Tibial artery (tissue), 4 donors: ENCODE data around the gene GATB.

Source experiments
- DNase-seq, 2 donors: peaks; one replicate each; pipeline ENCODE4 v3.0.0-alpha.2; 2019
- H3K27ac ChIP-seq, 2 donors: fragments of 200-600 bp; sonication (generic) in 1 of 2; 1 replicate in 1 of 2; 2 replicates in 1 of 2; pipeline ENCODE4 v1.5.1; 2018 to 2019; ENCODE audit warnings: mild to moderate bottlenecking in 1 of 2
- H3K27me3 ChIP-seq, 2 donors: fragments of 200-600 bp; sonication (generic) in 1 of 2; one replicate each; pipeline versions ENCODE4 v1.5.1 to v1.6.0; 2016 to 2019
- H3K36me3 ChIP-seq, 3 donors: fragments of 200-600 bp; sonication (generic) in 2 of 3; one replicate each; pipeline ENCODE4 v1.5.1; 2016 to 2019; ENCODE audit warnings: mild to moderate bottlenecking in 2 of 3
- H3K4me1 ChIP-seq, 4 donors: fragments of 200-600 bp; sonication (generic) in 2 of 4; 1 replicate in 3 of 4; 2 replicates in 1 of 4; pipeline ENCODE4 v1.5.1; 2016 to 2019
- H3K4me3 ChIP-seq, 2 donors: fragments of 200-600 bp; sonication (generic) in 1 of 2; 1 replicate in 1 of 2; 2 replicates in 1 of 2; pipeline ENCODE4 v1.5.1; 2018 to 2019; ENCODE audit warnings: mild to moderate bottlenecking in 2 of 2
- H3K9me3 ChIP-seq, 3 donors: fragments of 200-600 bp; sonication (generic) in 1 of 3; one replicate each; pipeline ENCODE4 v1.5.1; 2016 to 2019
- CTCF ChIP-seq, 2 experiments: fragments of 200-600 bp in 1 of 2; fragments of 450-650 bp in 1 of 2; IDR thresholded peaks; one replicate each; pipeline ENCODE4 v1.5.1; 2017 to 2019; ENCODE audit warnings: antibody characterized with exemption in 2 of 2, mild to moderate bottlenecking in 1 of 2, moderate library complexity in 1 of 2
- intact Hi-C: fragments of 100-400 bp; cut with DNase I; formaldehyde crosslinking; loops from one replicate; pipeline ENCODE4 v1.15.0; 2023; ENCODE audit warnings: low total_unique reads

GATB gene

DNA sequence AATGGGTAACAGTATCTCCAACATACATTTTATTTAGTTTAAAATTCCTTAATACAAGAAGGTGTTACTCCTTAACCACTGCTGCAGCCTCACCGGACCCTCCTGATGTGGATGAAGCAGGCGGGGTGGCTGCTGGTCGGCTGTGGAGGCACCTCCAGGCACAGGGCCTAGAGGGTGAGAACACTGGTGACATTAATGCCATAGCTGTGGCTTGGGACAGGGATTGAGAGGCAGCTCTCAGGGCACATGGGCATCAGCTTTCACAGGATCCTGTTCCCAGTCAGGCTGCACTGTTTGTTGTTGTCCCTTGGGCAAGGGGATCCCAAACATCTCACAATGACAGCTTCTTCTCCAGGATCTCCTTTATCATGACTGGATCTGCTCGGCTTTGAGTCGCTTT, 90.0 kb downstream of the GATB start:
- H3K9me3 ChIP-seq = no peaks in the 10 kb centered on the region
- peaks cover 0 to 6% (median 0%) of the 10 kb centered on the region in 3 donors for H3K36me3 ChIP-seq
- no peaks in the 10 kb centered on the region for H3K27me3 ChIP-seq
- no peak overlapping the region for H3K27ac ChIP-seq
- peaks cover 0 to 17% (median 5%) of the 10 kb centered on the region in 4 donors for H3K4me1 ChIP-seq
- TF ChIP-seq CTCF (IDR thresholded peaks at IDR 0.05) = no peak
- no peak for DNase-seq
- no peak overlapping the region for H3K4me3 ChIP-seq
- intact Hi-C loops = no loop called here

GRCh38 chr4:151669990-151670389, 90.8 kb downstream of the GATB start:
- no peak for DNase-seq
- Histone ChIP-seq H3K36me3 (peaks cover 0 to 6% (median 0%) of the 10 kb centered on the region in 3 donors), H3K4me1 (peaks cover 0 to 11% (median 2%) of the 10 kb centered on the region in 4 donors), H3K9me3 (no peaks in the 10 kb centered on the region), H3K4me3 (no peak overlapping the region), H3K27ac (no peak overlapping the region), H3K27me3 (no peaks in the 10 kb centered on the region)
- intact Hi-C loops = no loop called here
- no peak for TF ChIP-seq CTCF (IDR thresholded peaks at IDR 0.05)

- Histone ChIP-seq H3K4me3 (no peak overlapping the region), H3K4me1 (peaks cover 0 to 3% (median 0%) of the 10 kb centered on the region in 4 donors), H3K36me3 (peaks cover 0 to 6% (median 0%) of the 10 kb centered on the region in 3 donors), H3K27me3 (no peaks in the 10 kb centered on the region), H3K27ac (no peak overlapping the region), H3K9me3 (no peaks in the 10 kb centered on the region)
- intact Hi-C loops = no loop called here
- TF ChIP-seq CTCF (IDR thresholded peaks at IDR 0.05) = no peak
- no peak for DNase-seq
Observed at GRCh38 chr4:151668689-151669402, 92.0 kb downstream of the GATB start.

DNA sequence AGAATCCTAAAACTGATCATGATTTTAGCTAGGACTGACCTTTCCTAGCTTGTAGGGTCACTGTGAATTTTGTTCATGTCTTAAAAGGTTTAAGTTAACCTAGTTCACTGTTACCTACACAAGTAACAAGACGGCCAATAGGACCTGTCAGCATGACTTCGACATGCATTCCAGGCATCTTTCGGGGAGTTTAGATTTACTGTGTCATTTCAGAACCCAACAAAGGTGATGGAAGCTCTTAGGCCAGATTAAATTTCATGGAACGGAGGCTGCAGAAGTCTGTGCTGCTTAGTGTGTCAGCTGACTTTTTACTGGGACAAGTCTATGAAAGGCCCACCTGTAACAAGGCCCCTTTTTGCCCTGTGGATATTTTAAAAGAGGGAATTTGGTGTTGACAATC, 93.1 kb downstream of the GATB start:
- TF ChIP-seq CTCF (IDR thresholded peaks at IDR 0.05) = no peak
- intact Hi-C loops = no loop called here
- H3K27me3 ChIP-seq = no peaks in the 10 kb centered on the region

GRCh38 chr4:151667048-151667447, 93.8 kb downstream of the GATB start:
- no peak for DNase-seq
- no peak for TF ChIP-seq CTCF (IDR thresholded peaks at IDR 0.05)
- Histone ChIP-seq H3K36me3 (peaks cover 0 to 16% (median 0%) of the 10 kb centered on the region in 3 donors), H3K27ac (no peak overlapping the region), H3K4me3 (no peak overlapping the region), H3K27me3 (no peaks in the 10 kb centered on the region), H3K4me1 (no peaks in the 10 kb centered on the region), H3K9me3 (no peaks in the 10 kb centered on the region)
- intact Hi-C loops = no loop called here

More for the DNA sequence above, 93.1 kb downstream of the GATB start:
- no peak for DNase-seq
- no peak overlapping the region for H3K4me3 ChIP-seq
- H3K4me1 ChIP-seq = no peaks in the 10 kb centered on the region
- H3K27ac ChIP-seq = no peak overlapping the region
- peaks cover 0 to 11% (median 0%) of the 10 kb centered on the region in 3 donors for H3K36me3 ChIP-seq
- no peaks in the 10 kb centered on the region for H3K9me3 ChIP-seq
